ENCODE data around the gene LINGO1.

The LINGO1 gene

GRCh38 chr15:77564341-77564740 lies 68.4 kb downstream of the LINGO1 start:
- H3K4me3 ChIP-seq (ENCODE audit: low read depth, low read length) = no peak overlapping the region
- no peaks in the 10 kb centered on the region for H3K27me3 ChIP-seq (ENCODE audit: insufficient read depth, low read depth, severe bottlenecking)
- no peak for TF ChIP-seq CTCF (IDR thresholded peaks at IDR 0.05; ENCODE audit: low read depth, low read length)
- DNase-seq = no peak
- no peaks in the 10 kb centered on the region for H3K36me3 ChIP-seq
- H3K27ac ChIP-seq = no peak overlapping the region
- no peaks in the 10 kb centered on the region for H3K9me3 ChIP-seq (ENCODE audit: severe bottlenecking)

- no peak for TF ChIP-seq CTCF (IDR thresholded peaks at IDR 0.05; ENCODE audit: low read depth, low read length)
- DNase-seq = peak; percentile 78
- H3K36me3 ChIP-seq = no peaks in the 10 kb centered on the region
- H3K9me3 ChIP-seq (ENCODE audit: severe bottlenecking) = no peaks in the 10 kb centered on the region
- no peak overlapping the region for H3K27ac ChIP-seq
- no peaks in the 10 kb centered on the region for H3K27me3 ChIP-seq (ENCODE audit: insufficient read depth, low read depth, severe bottlenecking)
- H3K4me3 ChIP-seq (ENCODE audit: low read depth, low read length) = no peak overlapping the region
Observed at GRCh38 chr15:77563623-77564156, 69.0 kb downstream of the LINGO1 start.
